Measurements from ENCODE around the gene ZNF513. TPM values are rescaled to one million over a fixed set of nuclear protein-coding genes. Genes with fewer than 3 reads are reported as not detected.

Gene ZNF513
- total and polyA plus RNA-seq, 11 donors, result 2.8 to 11.8 (median 7.5) TPM

GRCh38 chr2:27370816-27371620 lies 9.5 kb downstream of the ZNF513 start:
- H3K4me3 ChIP-seq, result peak overlapping the region; percentile 84 to 100 (median 88)
- intact Hi-C loops (cut with DNase I), result loop anchor here in 3 of 10 donors (1.0 to 5.0 kb wide), 6 partner anchors 9 to 58 kb away; partner anchors contain the start of genes GTF3C2 (in 3 of the 3), NRBP1 (in 2 of the 3), MPV17 (in 1 of the 3) and ZNF513 (in 1 of the 3)
- TF ChIP-seq CTCF (IDR thresholded peaks at IDR 0.05) (no peak), POLR2A (IDR thresholded peaks at IDR 0.05) (no peak)
- peaks cover 5 to 36% (median 30%) of the 10 kb centered on the region in 12 donors for H3K4me1 ChIP-seq
- no peaks in the 10 kb centered on the region for H3K9me3 ChIP-seq
- WGBS, 4 donors, result 0 to 3% (median 1%) methylated on average over 24 to 46 of the region's 46 CpGs
- peaks cover 0 to 72% (median 62%) of the 10 kb centered on the region in 9 donors for H3K36me3 ChIP-seq
- DNase-seq (peak in 3 of 5 donors; percentile 35 to 61 (median 46)), ATAC-seq (peak; percentile 15 to 53 (median 37))
- H3K27ac ChIP-seq, result peak overlapping the region; percentile 69 to 96 (median 92)
- no peaks in the 10 kb centered on the region for H3K27me3 ChIP-seq

- 0 to 1% (median 1%) methylated on average over 50 to 85 of the region's 85 CpGs for WGBS, 4 donors
- TF ChIP-seq POLR2A (IDR thresholded peaks at IDR 0.05), result peak in 1 of 2 donors; percentile 62
- TF ChIP-seq CTCF (IDR thresholded peaks at IDR 0.05), result peak; percentile 52 to 96 (median 82)
- H3K4me1 ChIP-seq, result peaks cover 5 to 36% (median 30%) of the 10 kb centered on the region in 12 donors
- no peaks in the 10 kb centered on the region for H3K9me3 ChIP-seq
- peak; percentile 99 to 100 (median 99) for DNase-seq
- peak within 1 kb of the TSS; percentile 84 to 100 (median 88) for H3K4me3 ChIP-seq
- H3K27ac ChIP-seq, result peak within 1 kb of the TSS; percentile 73 to 96 (median 92)
- H3K27me3 ChIP-seq, result no peaks in the 10 kb centered on the region
- intact Hi-C loops (cut with DNase I), result loop anchor here in 3 of 10 donors (1.0 to 5.0 kb wide), 6 partner anchors 10 to 59 kb away; partner anchors contain the start of genes GTF3C2 (in 3 of the 3), NRBP1 (in 2 of the 3), MPV17 (in 1 of the 3) and ZNF513 (in 1 of the 3)
- peaks cover 4 to 71% (median 62%) of the 10 kb centered on the region in 9 donors for H3K36me3 ChIP-seq
- ATAC-seq, result peak; percentile 95 to 97 (median 96)
Measured at GRCh38 chr2:27370026-27370815, 10.3 kb downstream of the ZNF513 start, which contains the start of the genes EIF2B4 and SNX17. Gene EIF2B4 (minus strand): TSS chr2:27370338. CDS start chr2:27370314, 24 bp downstream. Gene SNX17 (plus strand): TSS chr2:27370616. CDS start chr2:27370744, 128 bp downstream.

- Histone ChIP-seq H3K27me3 (no peaks in the 10 kb centered on the region), H3K36me3 (peaks cover 4 to 71% (median 62%) of the 10 kb centered on the region in 9 donors), H3K4me3 (peak overlapping the region; percentile 58 to 100 (median 88)), H3K9me3 (no peaks in the 10 kb centered on the region), H3K27ac (peak overlapping the region; percentile 73 to 96 (median 92)), H3K4me1 (peaks cover 5 to 36% (median 30%) of the 10 kb centered on the region in 12 donors)
- 1 to 2% (median 2%) methylated on average over 16 to 18 of the region's 18 CpGs for WGBS, 4 donors
- DNase-seq, result peak in 4 of 5 donors; percentile 55 to 79 (median 68)
- intact Hi-C loops (cut with DNase I), result loop anchor here in 3 of 10 donors (1.0 to 5.0 kb wide), 6 partner anchors 11 to 59 kb away; partner anchors contain the start of genes GTF3C2 (in 3 of the 3), NRBP1 (in 2 of the 3), MPV17 (in 1 of the 3) and ZNF513 (in 1 of the 3)
- no peak for TF ChIP-seq CTCF (IDR thresholded peaks at IDR 0.05)
- no peak for TF ChIP-seq POLR2A (IDR thresholded peaks at IDR 0.05)
- ATAC-seq, result peak in 3 of 4 donors; percentile 27 to 59 (median 53)
Measured at GRCh38 chr2:27369471-27370025, 11.0 kb downstream of the ZNF513 start.
